GM23248 (cell line): Measurements from ENCODE around the gene QSOX1.

Experiments used
- EZH2 ChIP-seq: fragments of 200-600 bp; sonication (generic); IDR thresholded peaks from 2 replicates; pipeline ENCODE4 v1.6.1; 2018; ENCODE audit warnings: antibody characterized with exemption, mild to moderate bottlenecking; ENCODE audit not compliant: insufficient read depth, poor library complexity, severe bottlenecking
- EZH2phosphoT487 ChIP-seq: fragments of 200-600 bp; sonication (generic); IDR thresholded peaks from 2 replicates; pipeline ENCODE4 v1.6.1; 2018; ENCODE audit warnings: antibody characterized with exemption, moderate library complexity, mild to moderate bottlenecking, low read depth; ENCODE audit not compliant: insufficient read depth

GRCh38 chr1:180199018-180199417 lies 44.3 kb downstream of the QSOX1 start:
- TF ChIP-seq EZH2phosphoT487 (no peak), EZH2 (no peak)
